ENCODE data around the gene ZBTB16. TPM values are rescaled to one million over a fixed set of nuclear protein-coding genes. Genes with fewer than 3 reads are reported as not detected.
A peak's percentile ranks its signal among the peaks of the same experiment; 100 is the strongest.

The ZBTB16 gene
- total and polyA plus RNA-seq, 4 donors, result 8.9 to 140 (median 34.5) TPM

DNA sequence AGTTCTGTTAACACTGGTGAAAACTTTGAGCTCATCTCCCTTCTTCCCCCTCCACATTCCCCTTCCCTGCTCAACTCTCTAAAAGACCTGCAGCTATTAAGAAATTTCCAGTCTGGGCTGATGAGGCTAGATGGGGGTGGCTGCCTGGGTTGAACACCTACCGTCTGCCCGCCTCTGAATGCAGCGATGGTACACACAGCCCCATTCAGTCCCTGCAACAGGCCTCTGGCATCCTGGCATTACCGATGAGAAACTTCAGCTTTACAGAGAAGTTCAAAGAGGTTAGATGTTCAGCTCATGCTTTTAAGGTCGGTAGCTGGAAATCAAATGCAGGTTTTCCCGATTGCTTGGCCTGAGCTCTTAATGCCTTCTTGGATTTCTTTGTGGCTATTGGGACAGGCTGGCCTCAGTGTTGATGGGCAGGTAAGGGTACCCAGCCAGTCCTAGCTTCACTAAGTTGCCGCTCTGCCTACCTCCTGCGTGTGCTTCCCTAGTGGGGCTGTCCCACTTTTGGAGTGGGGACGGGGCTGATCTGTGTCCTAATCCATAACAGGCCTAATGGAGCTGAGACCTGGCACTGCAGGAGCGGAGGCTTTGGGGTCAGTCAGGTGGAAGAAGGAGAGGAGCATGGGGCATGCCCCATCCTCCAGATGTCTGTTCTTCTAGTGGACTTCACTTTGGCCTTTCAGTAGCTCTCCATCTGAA is 49.1 kb downstream of the ZBTB16 start:
- peaks cover 0 to 2% (median 0%) of the 10 kb centered on the region in 4 donors for H3K36me3 ChIP-seq (ENCODE audit: control insufficient read depth in 4 of 4, insufficient read depth in 3 of 4, low read depth in 1 of 4, low read length in 3 of 4)
- no peaks in the 10 kb centered on the region for H3K27me3 ChIP-seq (ENCODE audit: control insufficient read depth in 4 of 4, insufficient read depth in 4 of 4, low read length in 3 of 4)
- no peak overlapping the region for H3K4me3 ChIP-seq (ENCODE audit: low read depth in 1 of 3, low read length in 3 of 3)
- peaks cover 34 to 82% (median 64%) of the 10 kb centered on the region in 4 donors for H3K4me1 ChIP-seq (ENCODE audit: control insufficient read depth in 4 of 4, insufficient read depth in 4 of 4, low read length in 3 of 4)
- WGBS, result 91% methylated on average over 10 of the region's 10 CpGs
- H3K27ac ChIP-seq (ENCODE audit: low read depth in 1 of 2, low read length in 2 of 2), result peak overlapping the region; percentile 23 to 38
- DNase-seq (ENCODE audit: low spot score), result no peak
- no peaks in the 10 kb centered on the region for H3K9me3 ChIP-seq (ENCODE audit: control insufficient read depth in 4 of 4, low read length in 3 of 4)
- TF ChIP-seq JUND (IDR thresholded peaks at IDR 0.05) (no peak), EGR1 (IDR thresholded peaks at IDR 0.05; ENCODE audit: low read depth in 2 of 2) (no peak)
- no peak overlapping the region for H3K9ac ChIP-seq (ENCODE audit: low read depth in 1 of 2, low read length in 2 of 2)

- no peaks in the 10 kb centered on the region for H3K9me3 ChIP-seq (ENCODE audit: control insufficient read depth in 4 of 4, low read length in 3 of 4)
- no peak overlapping the region for H3K4me3 ChIP-seq (ENCODE audit: low read depth in 1 of 3, low read length in 3 of 3)
- DNase-seq (ENCODE audit: low spot score), result no peak
- peaks cover 34 to 84% (median 68%) of the 10 kb centered on the region in 4 donors for H3K4me1 ChIP-seq (ENCODE audit: control insufficient read depth in 4 of 4, insufficient read depth in 4 of 4, low read length in 3 of 4)
- no peaks in the 10 kb centered on the region for H3K27me3 ChIP-seq (ENCODE audit: control insufficient read depth in 4 of 4, insufficient read depth in 4 of 4, low read length in 3 of 4)
- H3K27ac ChIP-seq (ENCODE audit: low read depth in 1 of 2, low read length in 2 of 2), result peak overlapping the region; percentile 76 to 88
- TF ChIP-seq, protein P1, sequence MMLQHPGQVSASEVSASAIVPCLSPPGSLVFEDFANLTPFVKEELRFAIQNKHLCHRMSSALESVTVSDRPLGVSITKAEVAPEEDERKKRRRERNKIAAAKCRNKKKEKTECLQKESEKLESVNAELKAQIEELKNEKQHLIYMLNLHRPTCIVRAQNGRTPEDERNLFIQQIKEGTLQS (IDR thresholded peaks at IDR 0.05), result no peak
- peak; percentile 64 for TF ChIP-seq NR2F2 (IDR thresholded peaks at IDR 0.05)
- no peak for TF ChIP-seq ZBTB33 (IDR thresholded peaks at IDR 0.05)
- 70% methylated on average over 9 of the region's 9 CpGs for WGBS
- H3K36me3 ChIP-seq (ENCODE audit: control insufficient read depth in 4 of 4, insufficient read depth in 3 of 4, low read depth in 1 of 4, low read length in 3 of 4), result peaks cover 0 to 2% (median 0%) of the 10 kb centered on the region in 4 donors
- H3K9ac ChIP-seq (ENCODE audit: low read depth in 1 of 2, low read length in 2 of 2), result no peak overlapping the region
Measured at GRCh38 chr11:114109206-114110090, 49.9 kb downstream of the ZBTB16 start.

DNA sequence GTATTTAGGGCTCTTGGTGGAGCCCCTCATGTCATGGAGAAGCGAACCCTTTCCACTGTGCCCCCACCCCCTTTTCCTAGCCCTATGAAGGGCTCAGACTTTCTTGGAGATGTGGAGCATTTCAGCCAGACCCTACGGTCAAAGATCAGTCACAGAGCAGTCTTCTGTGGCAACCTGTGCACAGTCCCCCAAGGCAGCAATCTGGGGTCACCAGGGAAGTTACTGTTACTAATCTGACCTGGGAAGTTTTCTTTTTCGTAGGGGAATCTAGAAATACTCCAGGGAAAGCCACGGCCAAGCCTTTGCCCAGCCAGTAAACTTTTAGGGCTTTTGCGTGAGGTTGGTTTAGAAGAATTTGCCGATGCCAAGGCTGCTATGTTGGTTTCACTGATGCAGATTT is 50.6 kb downstream of the ZBTB16 start:
- no peak for TF ChIP-seq NR2F2 (IDR thresholded peaks at IDR 0.05)
- TF ChIP-seq SP1 (IDR thresholded peaks at IDR 0.05), result no peak
- TF ChIP-seq HNF4A (conservative IDR thresholded peaks at IDR 0.05), result no peak
- no peak for TF ChIP-seq MAX (IDR thresholded peaks at IDR 0.05)
- TF ChIP-seq FOXA1 (IDR thresholded peaks at IDR 0.05), result no peak
- TF ChIP-seq RXRA (IDR thresholded peaks at IDR 0.05), result no peak
- TF ChIP-seq, protein P1 (IDR thresholded peaks at IDR 0.05), result no peak
- TF ChIP-seq ZBTB33 (IDR thresholded peaks at IDR 0.05), result no peak
- no peak for TF ChIP-seq FOXA2 (IDR thresholded peaks at IDR 0.05)
- TF ChIP-seq GABPA (IDR thresholded peaks at IDR 0.05 in 1 of 2, conservative IDR thresholded peaks at IDR 0.05 in 1 of 2), result no peak
- TF ChIP-seq TAF1 (conservative IDR thresholded peaks at IDR 0.05), result no peak

More for the DNA sequence above, 50.6 kb downstream of the ZBTB16 start:
- WGBS, result 62% methylated on average over 6 of the region's 6 CpGs
- peak overlapping the region; percentile 76 to 88 for H3K27ac ChIP-seq (ENCODE audit: low read depth in 1 of 2, low read length in 2 of 2)
- H3K27me3 ChIP-seq (ENCODE audit: control insufficient read depth in 4 of 4, insufficient read depth in 4 of 4, low read length in 3 of 4), result no peaks in the 10 kb centered on the region
- no peak overlapping the region for H3K4me3 ChIP-seq (ENCODE audit: low read depth in 1 of 3, low read length in 3 of 3)
- H3K9me3 ChIP-seq (ENCODE audit: control insufficient read depth in 4 of 4, low read length in 3 of 4), result no peaks in the 10 kb centered on the region
- peaks cover 36 to 82% (median 70%) of the 10 kb centered on the region in 4 donors for H3K4me1 ChIP-seq (ENCODE audit: control insufficient read depth in 4 of 4, insufficient read depth in 4 of 4, low read length in 3 of 4)
- peak overlapping the region in 1 of 2 donors; percentile 95 for H3K9ac ChIP-seq (ENCODE audit: low read depth in 1 of 2, low read length in 2 of 2)
- peaks cover 0 to 2% (median 0%) of the 10 kb centered on the region in 4 donors for H3K36me3 ChIP-seq (ENCODE audit: control insufficient read depth in 4 of 4, insufficient read depth in 3 of 4, low read depth in 1 of 4, low read length in 3 of 4)
- DNase-seq (ENCODE audit: low spot score), result no peak

All from liver (tissue), 9 donors.